ENCODE results near the gene PLCD3.
A peak's percentile ranks its signal among the peaks of the same experiment; 100 is the strongest.

Gene PLCD3, protein sequence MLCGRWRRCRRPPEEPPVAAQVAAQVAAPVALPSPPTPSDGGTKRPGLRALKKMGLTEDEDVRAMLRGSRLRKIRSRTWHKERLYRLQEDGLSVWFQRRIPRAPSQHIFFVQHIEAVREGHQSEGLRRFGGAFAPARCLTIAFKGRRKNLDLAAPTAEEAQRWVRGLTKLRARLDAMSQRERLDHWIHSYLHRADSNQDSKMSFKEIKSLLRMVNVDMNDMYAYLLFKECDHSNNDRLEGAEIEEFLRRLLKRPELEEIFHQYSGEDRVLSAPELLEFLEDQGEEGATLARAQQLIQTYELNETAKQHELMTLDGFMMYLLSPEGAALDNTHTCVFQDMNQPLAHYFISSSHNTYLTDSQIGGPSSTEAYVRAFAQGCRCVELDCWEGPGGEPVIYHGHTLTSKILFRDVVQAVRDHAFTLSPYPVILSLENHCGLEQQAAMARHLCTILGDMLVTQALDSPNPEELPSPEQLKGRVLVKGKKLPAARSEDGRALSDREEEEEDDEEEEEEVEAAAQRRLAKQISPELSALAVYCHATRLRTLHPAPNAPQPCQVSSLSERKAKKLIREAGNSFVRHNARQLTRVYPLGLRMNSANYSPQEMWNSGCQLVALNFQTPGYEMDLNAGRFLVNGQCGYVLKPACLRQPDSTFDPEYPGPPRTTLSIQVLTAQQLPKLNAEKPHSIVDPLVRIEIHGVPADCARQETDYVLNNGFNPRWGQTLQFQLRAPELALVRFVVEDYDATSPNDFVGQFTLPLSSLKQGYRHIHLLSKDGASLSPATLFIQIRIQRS

DNA sequence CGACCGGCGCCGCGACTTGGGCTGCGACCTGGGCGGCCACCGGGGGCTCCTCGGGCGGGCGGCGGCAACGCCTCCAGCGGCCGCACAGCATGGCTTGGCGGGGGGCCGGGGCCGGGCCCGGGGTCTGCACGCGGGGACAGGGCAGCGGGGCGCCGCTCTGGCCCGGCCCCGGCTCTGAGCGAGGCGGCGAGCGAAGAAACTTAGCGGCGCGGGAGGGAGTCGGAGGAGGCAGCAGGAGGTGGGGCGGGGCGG is at the start of gene PLCD3:
PLCD3 (minus strand) TSS at position 196 of the 252 bp plus-strand sequence; CDS start at position 91, 105 bp downstream.
- DNase-seq (ENCODE audit: low read depth) = no peak

DNA sequence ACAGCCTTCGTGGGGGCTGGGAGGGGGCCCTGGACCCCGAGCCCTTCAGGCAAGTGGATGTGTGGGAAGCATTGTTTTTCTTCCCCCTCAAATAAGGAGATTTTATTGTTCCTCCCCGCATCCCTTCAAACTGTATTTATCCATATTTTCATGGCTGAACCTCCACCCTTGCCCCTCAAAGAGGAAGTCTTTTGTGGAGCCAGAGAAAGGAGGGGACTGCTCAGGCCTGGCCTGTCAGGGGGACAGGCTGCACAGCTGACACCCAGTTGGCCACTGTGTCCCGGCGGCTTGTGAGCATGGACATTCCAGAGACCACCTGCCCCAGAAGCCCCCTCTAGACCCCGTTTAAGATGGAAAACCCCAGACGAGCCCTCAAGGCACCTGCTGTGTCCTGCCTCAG is 45.2 kb upstream of the PLCD3 start:
- no peak for DNase-seq (ENCODE audit: low read depth)

DNA sequence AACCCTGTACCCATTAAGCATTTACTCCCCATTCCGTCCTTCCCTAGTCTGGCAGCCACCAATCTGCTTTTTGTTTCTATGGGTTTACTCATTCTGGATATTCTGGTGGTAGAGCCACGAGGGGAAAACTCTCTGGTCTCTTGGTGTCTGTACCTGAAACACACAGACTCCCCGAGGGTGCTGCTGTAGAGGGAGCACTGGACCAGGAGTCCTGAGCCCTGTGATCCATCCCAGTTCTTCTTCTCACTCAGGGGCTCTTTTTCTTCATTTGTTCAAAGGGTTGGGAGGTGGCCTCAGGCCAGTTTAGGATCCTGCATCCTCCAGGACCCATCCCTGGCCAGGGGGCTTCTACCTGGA is 43.4 kb upstream of the PLCD3 start:
- DNase-seq (ENCODE audit: low read depth) = no peak

DNA sequence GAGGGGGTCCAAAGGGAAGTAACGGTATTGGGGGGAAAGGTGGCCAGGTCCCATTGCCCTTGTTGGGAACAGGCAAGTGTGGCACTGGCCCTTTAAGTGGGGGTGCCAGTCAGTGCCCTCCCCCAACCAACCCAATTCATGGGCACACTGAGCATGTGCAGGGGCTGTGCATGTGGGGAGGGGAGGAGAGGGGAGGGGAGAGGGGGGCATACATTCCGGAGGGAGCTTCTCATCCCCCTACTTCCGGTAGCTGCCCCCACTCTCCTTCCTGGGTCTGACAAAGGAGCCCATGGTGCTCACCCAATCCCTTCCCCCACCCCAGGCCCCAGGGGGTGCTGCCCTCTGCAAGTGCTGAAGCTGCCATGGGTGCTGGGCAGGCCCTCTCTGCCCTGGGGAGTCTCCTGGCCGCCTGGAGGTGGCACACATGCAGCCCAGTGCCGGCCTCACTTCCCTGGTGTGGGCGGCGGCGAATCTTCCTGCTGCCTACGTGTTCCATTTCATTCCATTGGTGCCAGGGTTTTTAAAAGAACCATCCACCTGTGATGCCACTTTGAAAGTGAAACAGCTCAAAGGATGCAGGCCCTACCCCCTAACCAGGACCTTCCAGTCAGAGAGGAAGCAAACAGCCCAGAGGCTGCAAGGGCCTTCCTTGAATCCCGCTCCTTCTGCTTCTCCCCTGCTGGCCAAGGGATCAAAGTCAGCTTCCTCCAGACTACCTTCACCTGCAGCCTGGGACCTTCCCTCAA is 40.4 kb upstream of the PLCD3 start:
- peak; percentile 12 for DNase-seq (ENCODE audit: low read depth)

DNA sequence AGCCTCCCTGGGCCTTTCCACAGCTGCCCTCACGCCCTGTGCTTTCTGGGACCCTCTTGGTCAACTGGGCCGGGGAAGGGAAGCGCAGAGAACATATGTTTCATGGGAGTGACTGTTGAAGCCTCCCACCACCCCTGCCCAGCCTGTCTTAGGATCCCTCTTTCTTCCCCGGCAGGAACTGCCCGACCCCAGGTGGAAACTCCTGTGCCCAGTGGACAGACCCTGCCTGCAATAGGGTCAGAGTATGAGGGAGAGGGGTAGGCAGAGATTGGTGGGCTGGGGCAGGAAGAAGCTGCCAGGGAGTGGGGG is 39.9 kb upstream of the PLCD3 start:
- DNase-seq (ENCODE audit: low read depth) = no peak

DNA sequence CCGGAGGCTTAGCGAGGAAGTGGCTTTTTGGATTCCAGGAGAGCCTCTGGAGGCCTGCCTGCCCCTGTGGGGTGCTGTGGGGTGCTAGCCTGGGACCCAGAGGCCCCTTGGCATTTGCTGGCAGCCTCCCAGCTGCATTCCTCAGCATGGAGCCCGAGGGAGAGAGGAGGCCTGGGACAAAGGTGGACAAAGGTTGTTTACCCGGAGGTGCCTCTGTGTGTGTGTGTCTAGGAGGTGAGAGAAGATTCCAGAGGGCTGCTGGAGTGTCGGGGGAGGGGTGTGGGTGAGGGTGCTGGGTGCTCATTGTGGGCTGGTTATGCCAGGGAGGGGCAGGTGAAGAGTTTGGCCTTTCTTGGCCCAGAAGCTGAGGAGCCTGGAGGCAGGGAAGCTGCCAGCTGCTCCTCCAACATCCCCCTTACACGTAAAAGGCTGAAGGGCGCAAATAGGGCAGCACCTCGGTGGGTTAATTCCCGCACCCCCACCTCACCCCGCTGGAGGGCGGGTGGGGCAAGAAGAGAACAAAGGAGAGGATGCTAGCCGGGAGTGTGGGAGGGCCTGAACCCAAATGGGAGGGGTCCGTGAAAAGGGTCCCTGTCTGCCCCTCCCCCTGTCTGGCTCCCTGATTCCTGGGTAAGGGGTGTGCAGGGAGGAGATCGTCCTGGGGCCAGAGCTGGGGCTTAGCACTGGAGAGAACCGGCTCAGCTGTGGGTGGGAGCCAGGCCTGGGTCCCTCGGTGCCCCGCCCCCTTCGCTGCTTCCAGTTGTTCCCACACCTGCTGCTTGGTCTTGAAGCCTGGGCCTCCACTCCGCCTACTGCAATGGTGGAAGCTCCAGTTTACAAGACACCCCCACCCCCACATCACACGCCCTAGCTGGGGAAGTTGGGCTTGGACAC is 39.3 kb upstream of the PLCD3 start:
- DNase-seq (ENCODE audit: low read depth) = no peak

DNA sequence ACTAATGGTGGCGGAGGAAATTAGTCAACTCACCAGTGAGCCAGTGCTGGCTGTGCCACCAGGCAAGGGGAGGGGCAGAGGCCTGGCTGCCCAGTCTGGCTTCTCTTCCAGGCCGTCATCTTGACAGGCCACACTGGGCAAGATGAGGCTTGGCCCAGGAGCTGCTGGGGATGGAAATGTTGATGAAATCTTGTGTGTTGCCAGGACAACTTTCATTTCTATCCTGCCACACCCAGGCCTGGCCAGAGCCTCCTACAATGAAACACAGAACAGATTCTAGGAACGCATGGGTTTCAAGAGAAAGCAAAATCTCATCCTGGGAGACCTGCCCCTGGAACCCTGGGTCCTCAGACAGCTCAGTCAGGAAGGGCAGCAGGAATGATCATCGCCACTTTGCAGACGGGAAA is 38.6 kb upstream of the PLCD3 start:
- DNase-seq (ENCODE audit: low read depth) = no peak

DNA sequence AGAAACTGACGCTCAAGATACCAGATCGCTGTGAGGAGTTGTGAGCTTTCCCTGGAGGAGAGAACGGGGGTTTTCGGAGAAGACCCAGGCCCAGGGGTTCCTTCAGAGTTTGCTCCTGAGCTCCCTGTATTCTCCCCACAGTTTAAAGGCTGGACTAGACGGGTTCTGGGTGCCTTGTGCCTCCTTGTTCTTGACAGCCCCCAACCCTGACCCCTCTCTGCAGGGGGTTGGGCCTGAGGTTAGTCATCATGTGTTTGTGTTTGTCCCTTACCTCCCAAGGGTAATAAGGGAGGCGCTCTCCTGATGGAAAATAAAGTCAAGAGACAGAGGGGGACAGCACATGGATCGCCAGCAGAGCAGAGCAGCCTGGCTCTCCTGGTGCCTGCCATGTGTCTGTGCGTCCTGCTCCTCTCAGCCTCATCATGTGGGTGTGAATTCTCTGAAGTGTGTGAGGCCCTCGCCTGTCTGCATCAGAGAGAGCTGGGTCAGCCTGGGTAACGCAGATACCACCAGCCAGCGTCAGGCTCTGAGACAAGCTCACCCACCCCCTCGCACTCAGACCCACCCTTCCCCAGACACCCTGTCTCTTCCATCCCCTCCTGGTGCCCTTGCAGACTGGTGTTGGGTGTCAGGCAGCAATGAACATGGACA is 38.1 kb upstream of the PLCD3 start:
- DNase-seq (ENCODE audit: low read depth) = no peak

DNA sequence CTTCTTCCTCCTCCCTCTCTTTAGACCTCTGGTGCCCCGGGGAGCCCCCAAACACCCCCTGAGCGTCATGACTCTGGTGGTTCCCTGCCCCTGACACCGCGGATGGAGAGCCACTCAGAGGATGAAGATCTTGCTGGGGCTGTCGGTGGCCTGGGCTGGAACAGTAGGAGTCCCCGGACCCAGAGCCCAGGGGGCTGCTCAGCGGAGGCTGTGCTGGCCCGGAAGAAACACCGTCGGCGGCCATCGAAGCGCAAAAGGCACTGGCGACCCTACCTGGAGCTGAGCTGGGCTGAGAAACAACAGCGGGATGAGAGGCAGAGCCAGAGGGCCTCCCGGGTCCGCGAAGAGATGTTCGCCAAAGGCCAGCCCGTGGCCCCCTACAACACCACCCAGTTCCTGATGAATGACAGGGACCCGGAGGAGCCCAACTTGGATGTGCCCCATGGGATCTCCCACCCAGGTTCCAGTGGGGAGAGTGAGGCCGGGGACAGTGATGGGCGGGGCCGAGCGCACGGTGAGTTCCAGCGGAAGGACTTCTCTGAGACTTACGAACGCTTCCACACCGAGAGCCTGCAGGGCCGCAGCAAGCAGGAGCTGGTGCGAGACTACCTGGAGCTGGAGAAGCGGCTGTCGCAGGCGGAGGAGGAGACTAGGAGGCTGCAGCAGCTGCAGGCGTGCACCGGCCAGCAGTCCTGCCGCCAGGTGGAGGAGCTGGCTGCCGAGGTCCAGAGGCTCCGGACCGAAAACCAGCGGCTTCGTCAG is 36.9 kb upstream of the PLCD3 start:
- DNase-seq (ENCODE audit: low read depth) = no peak

DNA sequence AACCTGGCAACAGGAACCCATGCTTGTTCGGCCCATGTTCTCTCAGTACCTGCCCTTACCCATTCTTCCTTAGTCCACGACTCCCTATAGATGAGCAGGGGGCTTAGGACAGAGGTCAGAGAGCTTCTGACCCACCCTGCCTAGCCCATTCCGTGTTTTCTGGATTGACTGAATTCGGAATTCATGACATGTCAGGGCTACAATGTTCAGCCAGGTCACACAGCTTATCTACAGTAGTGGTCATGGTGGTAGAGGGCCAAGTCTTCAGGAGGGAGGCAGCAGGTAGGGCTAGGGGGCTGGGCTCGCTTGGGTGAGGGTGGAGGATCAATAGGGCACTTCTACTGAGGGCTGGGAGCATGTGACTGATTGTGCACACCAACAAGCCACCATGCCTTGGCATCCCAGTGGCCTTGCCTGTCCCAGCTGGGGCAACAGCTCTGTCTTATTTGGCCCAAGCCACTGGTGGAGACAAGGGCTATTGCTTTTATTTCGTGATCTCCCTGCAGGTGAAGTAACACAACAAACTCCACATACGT is 32.5 kb upstream of the PLCD3 start:
- no peak for DNase-seq (ENCODE audit: low read depth)

DNA sequence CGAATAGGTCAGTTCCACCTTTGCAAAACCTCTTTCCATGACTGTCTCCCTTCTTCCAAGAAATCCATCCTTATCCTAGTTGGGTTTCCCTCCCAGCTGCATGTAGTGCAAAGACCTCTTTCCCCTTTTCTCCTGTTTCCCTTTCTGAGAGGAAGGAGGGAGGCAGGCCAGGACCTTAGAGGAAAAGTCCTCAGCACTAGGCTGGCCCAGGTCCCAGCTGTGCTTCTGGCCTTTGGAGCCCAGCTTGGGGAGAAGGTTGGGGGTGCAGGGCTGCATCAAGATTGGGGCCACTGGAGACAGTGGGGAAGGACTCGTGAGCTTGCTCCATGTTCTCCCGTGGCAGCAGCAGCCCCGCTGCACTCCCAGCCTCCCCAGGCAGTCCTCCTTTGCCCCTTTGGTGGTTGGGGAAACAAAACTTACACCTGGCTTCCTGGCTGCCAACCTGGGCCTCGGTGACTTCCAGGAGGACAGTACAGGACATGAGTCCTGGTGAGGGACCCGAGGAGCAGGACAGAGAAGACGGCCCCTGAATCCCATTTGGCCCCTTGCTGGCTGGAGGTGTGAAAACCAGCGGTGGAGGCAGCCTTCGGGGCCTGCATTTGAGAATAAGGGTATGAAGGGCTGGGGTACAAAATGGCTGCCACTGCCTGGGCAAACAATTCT is 29.8 kb upstream of the PLCD3 start:
- no peak for DNase-seq (ENCODE audit: low read depth)

DNA sequence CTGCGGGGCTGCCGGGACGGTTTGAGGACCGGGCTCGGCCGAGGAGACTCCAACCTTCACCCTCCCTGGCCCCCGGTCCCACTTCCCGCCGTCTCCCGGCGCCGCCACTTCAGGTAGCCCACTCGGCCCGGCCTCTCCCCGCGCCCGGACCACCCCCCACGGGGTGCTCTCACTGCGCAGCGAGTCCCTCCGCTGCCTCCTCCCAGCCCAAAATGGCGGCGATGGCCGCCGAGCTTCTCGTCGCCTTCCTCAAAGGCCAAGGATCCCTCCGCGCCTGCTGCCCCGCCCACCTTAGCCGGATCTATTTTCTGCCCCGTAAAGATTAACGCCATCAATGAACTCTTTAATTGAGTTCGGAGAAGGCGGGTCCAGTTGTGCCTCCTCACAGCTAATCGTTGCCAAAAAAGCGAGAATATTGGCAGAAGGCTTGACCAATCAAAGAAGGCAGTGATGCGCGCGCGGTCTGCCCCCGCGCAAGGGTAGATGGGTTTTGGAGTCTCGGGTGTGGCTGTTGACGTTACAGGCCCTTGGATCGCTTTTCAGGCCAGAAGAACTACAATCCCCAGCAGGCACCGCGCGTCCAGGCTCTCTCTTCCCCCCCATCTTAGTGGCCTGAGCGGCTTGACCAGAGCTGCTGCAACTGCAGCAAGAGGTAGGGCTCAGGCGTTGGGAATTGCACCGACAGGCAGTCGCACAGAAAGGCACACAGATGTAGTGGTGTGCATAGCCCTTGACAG is 29.1 kb upstream of the PLCD3 start, which contains the start of gene HEXIM2:
HEXIM2 (plus strand) TSS at position 588 of the 737 bp plus-strand sequence. CDS start 919 bp downstream, outside the sequence.
- DNase-seq (ENCODE audit: low read depth) = peak; percentile 95

DNA sequence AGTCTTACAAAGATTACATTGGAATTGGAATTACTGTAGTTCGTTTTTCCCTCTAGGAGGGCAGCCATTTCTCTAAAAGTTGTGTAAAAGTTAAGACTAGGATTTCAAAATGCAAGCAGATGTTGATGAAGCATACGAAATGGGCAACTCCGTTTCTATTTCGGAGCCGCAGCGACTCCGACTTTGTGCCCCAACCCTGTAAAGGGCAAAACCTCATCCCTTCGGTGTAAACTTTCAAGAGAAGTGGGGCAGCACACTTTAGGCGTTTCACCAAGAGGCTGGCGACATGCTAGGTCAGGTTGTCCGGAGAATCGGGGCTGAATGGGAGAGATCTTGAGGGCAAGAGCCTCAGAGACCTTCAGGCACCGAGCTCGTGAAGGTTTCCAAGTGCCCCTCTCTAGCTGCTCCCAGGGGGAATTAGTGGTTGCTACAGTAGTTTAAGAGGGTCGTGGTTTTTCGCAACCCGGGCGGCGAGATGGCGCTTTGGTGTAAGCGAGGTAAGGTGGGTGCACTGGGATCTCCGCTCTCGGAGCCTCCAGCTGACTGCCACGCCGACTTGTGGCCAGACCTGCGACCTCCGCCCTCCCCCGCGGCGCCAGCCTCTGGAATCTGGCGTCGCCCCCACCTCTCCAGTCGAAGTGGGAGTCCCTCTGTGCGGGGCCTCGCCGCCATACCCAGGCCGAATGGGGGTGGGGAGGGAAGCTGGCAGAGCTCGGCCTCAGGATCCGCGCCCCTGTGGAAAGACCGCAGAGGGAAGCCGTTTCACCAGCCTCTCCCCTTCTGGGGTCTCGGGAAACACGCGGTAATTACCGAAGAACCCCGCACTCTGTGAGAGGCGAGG is 28.4 kb upstream of the PLCD3 start:
- DNase-seq (ENCODE audit: low read depth) = peak; percentile 44

DNA sequence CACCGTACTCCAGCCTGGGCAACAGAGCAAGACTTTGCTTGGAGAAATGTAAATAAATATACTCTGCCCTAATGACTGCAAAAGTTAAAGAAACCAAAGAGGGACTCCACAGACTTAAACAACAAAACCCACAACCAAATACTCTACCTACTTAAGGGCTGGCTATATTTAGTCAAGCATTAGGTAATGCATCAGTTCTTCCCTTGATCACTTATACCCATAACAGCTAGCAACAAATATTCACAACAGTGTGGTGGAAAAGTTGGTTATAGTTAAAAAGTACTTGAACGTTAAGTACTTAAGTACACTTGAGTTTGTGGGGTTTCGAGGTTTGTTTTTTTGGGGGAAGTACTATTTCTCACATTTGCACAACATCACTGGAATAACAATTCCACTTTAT is 23.9 kb upstream of the PLCD3 start:
- DNase-seq (ENCODE audit: low read depth) = no peak

DNA sequence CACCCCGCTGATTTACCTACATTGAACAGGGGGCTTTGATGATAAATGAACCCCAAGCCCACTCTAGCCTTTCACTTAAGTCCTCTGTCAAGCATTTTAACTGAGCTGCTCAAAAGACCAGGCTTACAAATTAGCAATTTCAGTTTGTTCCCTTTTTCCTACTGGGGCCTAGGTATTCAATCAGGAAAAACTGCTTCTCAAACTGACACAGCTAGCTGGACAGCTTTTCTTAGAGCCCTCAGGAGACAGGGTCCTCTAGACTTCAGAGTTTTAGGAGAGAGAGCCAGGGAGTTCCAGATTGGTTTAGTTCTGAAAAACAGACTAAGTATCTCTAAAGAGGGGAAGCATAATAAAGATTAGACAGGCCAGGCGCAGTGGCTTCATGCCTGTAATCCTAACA is 23.2 kb upstream of the PLCD3 start:
- no peak for DNase-seq (ENCODE audit: low read depth)

DNA sequence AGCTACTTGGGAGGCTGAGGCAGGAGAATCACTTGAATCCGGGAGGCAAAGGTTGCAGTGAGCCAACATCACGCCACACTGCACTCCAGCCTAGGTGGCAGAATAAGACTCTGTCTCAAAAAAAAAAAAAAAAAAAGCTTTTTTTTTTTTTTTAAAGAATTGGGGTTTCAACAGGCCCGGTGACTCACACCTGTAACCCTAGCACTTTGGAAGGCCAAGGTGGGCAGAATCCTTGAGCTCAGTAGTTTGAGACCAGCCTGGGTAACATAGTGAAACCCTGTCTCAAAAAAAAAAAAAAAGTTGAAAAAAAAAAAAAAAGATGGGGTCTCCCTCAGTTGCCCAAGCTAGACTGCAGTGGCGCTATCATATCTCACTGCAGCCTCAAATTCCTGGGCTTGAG is 22.7 kb upstream of the PLCD3 start:
- DNase-seq (ENCODE audit: low read depth) = no peak

DNA sequence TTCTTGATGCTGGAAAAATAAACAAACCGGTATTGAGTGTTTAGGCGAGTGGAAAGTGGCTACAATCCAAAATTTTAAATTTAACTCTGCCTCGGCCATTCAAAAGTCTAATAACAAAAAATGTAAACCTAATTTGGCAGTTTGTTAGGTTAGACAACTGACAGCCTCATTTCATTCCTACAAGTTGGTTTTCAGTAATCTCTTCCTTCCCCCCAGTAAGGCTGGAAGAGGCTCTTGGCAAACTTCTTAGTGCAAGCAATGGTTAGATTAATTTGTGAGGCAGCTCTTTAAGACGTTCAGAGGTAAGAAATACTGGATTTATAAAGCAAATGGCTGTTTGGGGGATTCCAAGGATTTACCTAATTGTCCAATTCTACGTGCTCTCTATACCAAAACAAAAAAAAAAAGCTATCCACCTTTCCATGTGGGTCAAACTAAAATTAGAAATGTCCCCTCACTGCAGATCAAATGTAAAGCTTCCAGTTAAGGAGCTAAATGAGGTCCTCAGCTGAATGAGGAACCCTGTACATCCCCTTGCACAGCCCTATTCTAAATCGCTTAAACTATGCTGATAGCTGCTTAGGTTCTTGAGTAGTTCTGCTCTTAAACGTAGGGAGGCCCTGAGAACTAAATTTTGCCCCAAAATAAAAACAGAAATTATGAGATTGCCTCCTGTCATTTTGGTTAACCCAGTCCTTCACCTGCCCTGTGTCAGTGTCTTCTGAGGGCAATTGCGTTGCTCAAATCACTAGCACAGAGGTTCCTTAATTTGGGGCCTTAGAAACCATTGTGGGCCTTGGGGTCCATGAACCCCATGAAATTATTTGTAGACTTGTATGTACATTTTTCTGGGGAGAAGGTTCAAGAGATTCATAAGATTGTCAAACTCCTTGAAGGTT is 18.8 kb upstream of the PLCD3 start:
- no peak for DNase-seq (ENCODE audit: low read depth)

All from T-helper 22 cell (primary cell).